GM12872 (cell line): ENCODE data around the gene LBP.

Source experiments
- CTCF ChIP-seq: IDR thresholded peaks from 3 replicates; pipeline ENCODE4 v1.5.1; 2011; ENCODE audit warnings: low read depth, mild to moderate bottlenecking, low read length, moderate library complexity; ENCODE audit not compliant: insufficient read depth

Gene LBP

GRCh38 chr20:38363004-38363747, 16.9 kb downstream of the LBP start:
- no peak for TF ChIP-seq CTCF

GRCh38 chr20:38369389-38369788, 23.1 kb downstream of the LBP start:
- no peak for TF ChIP-seq CTCF

GRCh38 chr20:38372806-38373205, 26.5 kb downstream of the LBP start:
- no peak for TF ChIP-seq CTCF

- no peak for TF ChIP-seq CTCF
These were observed 27.1 kb downstream of the LBP start for GRCh38 chr20:38373231-38373867.

- TF ChIP-seq CTCF, result no peak
These were observed 27.6 kb downstream of the LBP start for GRCh38 chr20:38373898-38374297.

- TF ChIP-seq CTCF, result no peak
These were observed 30.9 kb downstream of the LBP start for GRCh38 chr20:38377039-38377685.

GRCh38 chr20:38383147-38383546, 36.9 kb downstream of the LBP start:
- TF ChIP-seq CTCF, result no peak
